NB4 (cell line): ENCODE results near the gene TBC1D3B.
"Not testable (repeated sequence)": the region's sequence is repeated elsewhere in the genome, so short reads cannot be mapped to it uniquely, and the experiment has no call there.

Experiments used
- POLR2A ChIP-seq: IDR thresholded peaks from 2 replicates; pipeline ENCODE4 v1.6.1; 2011; ENCODE audit warnings: mild to moderate bottlenecking; ENCODE audit not compliant: insufficient read length; ENCODE audit errors: extremely low read depth
- TF ChIP-seq, protein P1 (sequence below): IDR thresholded peaks from one replicate; pipeline ENCODE4 v1.5.1; 2012; ENCODE audit warnings: low read depth, low read length
- TF ChIP-seq, protein P2 (sequence below): IDR thresholded peaks from 2 replicates; pipeline ENCODE4 v1.6.1; 2011; ENCODE audit warnings: low read depth, low read length

GRCh38 chr17:36187943-36188665 lies 11.7 kb upstream of the TBC1D3B start:
- TF ChIP-seq, protein P1, sequence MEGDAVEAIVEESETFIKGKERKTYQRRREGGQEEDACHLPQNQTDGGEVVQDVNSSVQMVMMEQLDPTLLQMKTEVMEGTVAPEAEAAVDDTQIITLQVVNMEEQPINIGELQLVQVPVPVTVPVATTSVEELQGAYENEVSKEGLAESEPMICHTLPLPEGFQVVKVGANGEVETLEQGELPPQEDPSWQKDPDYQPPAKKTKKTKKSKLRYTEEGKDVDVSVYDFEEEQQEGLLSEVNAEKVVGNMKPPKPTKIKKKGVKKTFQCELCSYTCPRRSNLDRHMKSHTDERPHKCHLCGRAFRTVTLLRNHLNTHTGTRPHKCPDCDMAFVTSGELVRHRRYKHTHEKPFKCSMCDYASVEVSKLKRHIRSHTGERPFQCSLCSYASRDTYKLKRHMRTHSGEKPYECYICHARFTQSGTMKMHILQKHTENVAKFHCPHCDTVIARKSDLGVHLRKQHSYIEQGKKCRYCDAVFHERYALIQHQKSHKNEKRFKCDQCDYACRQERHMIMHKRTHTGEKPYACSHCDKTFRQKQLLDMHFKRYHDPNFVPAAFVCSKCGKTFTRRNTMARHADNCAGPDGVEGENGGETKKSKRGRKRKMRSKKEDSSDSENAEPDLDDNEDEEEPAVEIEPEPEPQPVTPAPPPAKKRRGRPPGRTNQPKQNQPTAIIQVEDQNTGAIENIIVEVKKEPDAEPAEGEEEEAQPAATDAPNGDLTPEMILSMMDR: not testable (repeated sequence)
- TF ChIP-seq POLR2A: not testable (repeated sequence)
- TF ChIP-seq, protein P2, sequence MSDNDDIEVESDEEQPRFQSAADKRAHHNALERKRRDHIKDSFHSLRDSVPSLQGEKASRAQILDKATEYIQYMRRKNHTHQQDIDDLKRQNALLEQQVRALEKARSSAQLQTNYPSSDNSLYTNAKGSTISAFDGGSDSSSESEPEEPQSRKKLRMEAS: not testable (repeated sequence)
